Esophagus squamous epithelium (tissue), 5 donors: ENCODE results near the gene GAL. TPM values are rescaled to one million over a fixed set of nuclear protein-coding genes. Genes with fewer than 3 reads are reported as not detected.

ENCODE experiments used
- DNase-seq: peaks from one replicate; lab custom pipeline; 2025; lab: John Stamatoyannopoulos, UW
- H3K27ac ChIP-seq, 4 donors: fragments of 200-600 bp; sonication (generic); one replicate each; pipeline ENCODE4 v1.5.1; 2016 to 2019; ENCODE audit warnings: mild to moderate bottlenecking in 1 of 4
- H3K27me3 ChIP-seq, 4 donors: fragments of 200-600 bp; sonication (generic); 1 replicate in 3 of 4; 2 replicates in 1 of 4; pipeline versions ENCODE4 v1.5.1 to v1.6.0; 2017 to 2021; ENCODE audit warnings: antibody characterized with exemption in 1 of 4
- H3K36me3 ChIP-seq, 3 donors: fragments of 200-600 bp; sonication (generic); one replicate each; pipeline ENCODE4 v1.5.1; 2016 to 2019
- H3K4me1 ChIP-seq, 3 donors: fragments of 200-600 bp; sonication (generic); one replicate each; pipeline ENCODE4 v1.5.1; 2017 to 2019
- H3K4me3 ChIP-seq, 4 donors: fragments of 200-600 bp; sonication (generic); 1 replicate in 3 of 4; 2 replicates in 1 of 4; pipeline ENCODE4 v1.5.1; 2016 to 2019; ENCODE audit warnings: mild to moderate bottlenecking in 2 of 4, moderate library complexity in 1 of 4
- H3K9me3 ChIP-seq, 3 donors: fragments of 200-600 bp; sonication (generic); one replicate each; pipeline ENCODE4 v1.5.1; 2016 to 2019
- POLR2A ChIP-seq, 4 donors: fragments of 450-650 bp; IDR thresholded peaks; one replicate each; pipeline ENCODE4 v1.6.1; 2017; ENCODE audit warnings: antibody characterized with exemption in 4 of 4, mild to moderate bottlenecking in 4 of 4, moderate library complexity in 3 of 4
- WGBS, 2 donors: methylation state at CpG; one replicate each; pipeline ENCODE4 v1.1.5; 2018; 5-methylcytosine and 5-hydroxymethylcytosine counted together
- intact Hi-C: fragments of 100-400 bp; cut with DNase I; formaldehyde crosslinking; loops from one replicate; pipeline ENCODE4 v1.15.0; 2022
- total RNA-seq, 4 donors: library from RNA; depleted of rRNA; stranded (reverse); fragments of >200 nt; gene quantifications; one replicate each; pipeline ENCODE4 v1.1.0, GENCODE V29; 2016
- TF ChIP-seq, protein P1 (sequence below), 6 experiments: fragments of 450-650 bp in 4 of 6; fragments of 200-600 bp in 2 of 6; sonication (generic) in 2 of 6; IDR thresholded peaks; one replicate each; pipeline ENCODE4 v1.5.1; 2016 to 2019; ENCODE audit warnings: antibody characterized with exemption in 6 of 6, mild to moderate bottlenecking in 4 of 6, moderate library complexity in 4 of 6
- donor health status: DM: yes; HTN: yes; CAD: no.

Gene GAL
- total RNA-seq, 4 donors from 2014 or later, result 2.2 TPM; not detected in 3

DNA sequence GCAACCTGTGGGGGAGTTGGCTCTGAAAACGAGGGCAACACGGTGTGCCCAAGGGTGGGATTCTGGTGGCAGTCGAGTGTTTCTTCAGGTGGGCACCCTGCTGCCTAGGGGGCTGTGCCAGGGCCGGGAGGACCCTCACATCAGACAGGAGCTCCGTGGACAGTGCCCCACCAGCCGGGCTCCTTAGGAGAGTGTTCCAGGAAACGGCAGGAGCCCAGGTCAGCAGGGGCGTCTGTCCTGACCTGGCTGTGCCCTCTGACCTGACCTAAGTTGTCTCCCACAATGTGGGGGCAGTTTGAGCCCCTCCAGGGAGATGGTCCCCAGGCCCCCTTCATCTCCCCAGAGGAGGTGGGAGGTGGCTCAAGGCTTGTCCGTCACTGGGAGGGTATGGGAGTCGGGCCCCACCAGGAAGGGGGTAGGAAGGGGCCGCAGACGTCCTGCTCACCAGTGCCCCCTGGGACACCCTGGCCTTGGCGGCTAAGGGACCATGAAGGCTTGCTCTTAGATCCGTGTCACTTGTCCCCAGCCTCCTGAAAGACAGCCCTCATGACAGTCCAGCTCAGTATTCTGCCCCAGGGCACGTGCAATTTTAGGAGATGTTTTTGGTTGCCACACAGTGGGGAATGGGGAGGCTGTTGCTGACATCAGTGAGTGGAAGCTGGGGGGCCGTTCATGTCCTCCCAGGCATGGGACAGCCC, 32.2 kb upstream of the GAL start:
- no peaks in the 10 kb centered on the region for H3K36me3 ChIP-seq
- intact Hi-C loops, result no loop called here
- no peak overlapping the region for H3K27ac ChIP-seq
- H3K4me1 ChIP-seq, result peaks cover 0 to 6% (median 0%) of the 10 kb centered on the region in 3 donors
- H3K4me3 ChIP-seq, result no peak overlapping the region
- 20 to 74% methylated on average over 1 to 4 of the region's 16 CpGs for WGBS, 2 donors
- TF ChIP-seq, protein P1, sequence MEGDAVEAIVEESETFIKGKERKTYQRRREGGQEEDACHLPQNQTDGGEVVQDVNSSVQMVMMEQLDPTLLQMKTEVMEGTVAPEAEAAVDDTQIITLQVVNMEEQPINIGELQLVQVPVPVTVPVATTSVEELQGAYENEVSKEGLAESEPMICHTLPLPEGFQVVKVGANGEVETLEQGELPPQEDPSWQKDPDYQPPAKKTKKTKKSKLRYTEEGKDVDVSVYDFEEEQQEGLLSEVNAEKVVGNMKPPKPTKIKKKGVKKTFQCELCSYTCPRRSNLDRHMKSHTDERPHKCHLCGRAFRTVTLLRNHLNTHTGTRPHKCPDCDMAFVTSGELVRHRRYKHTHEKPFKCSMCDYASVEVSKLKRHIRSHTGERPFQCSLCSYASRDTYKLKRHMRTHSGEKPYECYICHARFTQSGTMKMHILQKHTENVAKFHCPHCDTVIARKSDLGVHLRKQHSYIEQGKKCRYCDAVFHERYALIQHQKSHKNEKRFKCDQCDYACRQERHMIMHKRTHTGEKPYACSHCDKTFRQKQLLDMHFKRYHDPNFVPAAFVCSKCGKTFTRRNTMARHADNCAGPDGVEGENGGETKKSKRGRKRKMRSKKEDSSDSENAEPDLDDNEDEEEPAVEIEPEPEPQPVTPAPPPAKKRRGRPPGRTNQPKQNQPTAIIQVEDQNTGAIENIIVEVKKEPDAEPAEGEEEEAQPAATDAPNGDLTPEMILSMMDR (IDR thresholded peaks at IDR 0.05), result no peak
- TF ChIP-seq POLR2A (IDR thresholded peaks at IDR 0.05), result no peak
- H3K9me3 ChIP-seq, result peaks cover 0 to 9% (median 0%) of the 10 kb centered on the region in 3 donors
- no peak for DNase-seq
- H3K27me3 ChIP-seq, result peaks cover 0 to 72% (median 1%) of the 10 kb centered on the region in 4 donors

DNA sequence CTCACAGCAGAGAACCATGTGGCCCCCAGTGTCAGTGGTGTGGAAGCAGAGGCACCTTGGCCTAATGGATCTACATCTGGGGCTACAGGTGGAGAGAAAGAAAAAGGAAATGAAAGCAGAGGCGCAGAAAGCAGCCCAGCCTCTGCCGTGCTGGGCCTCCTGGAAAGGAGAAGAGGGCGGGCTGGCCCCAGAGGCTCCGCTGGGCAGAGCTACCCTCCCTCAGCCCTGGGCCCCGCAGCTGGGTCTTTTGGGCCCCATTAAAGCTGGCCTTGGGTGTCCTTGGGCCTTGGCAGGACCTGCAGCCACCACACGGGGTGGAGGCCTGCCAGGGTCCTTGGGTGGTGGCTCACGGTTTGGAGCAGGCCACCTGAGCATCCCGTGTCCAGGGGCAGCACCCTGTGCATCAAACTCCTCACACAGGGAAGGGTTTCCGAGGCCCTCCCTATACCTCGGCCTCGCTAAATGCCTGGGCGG, 31.6 kb upstream of the GAL start:
- Histone ChIP-seq H3K27ac (no peak overlapping the region), H3K9me3 (peaks cover 0 to 4% (median 0%) of the 10 kb centered on the region in 3 donors), H3K4me3 (no peak overlapping the region), H3K4me1 (peaks cover 0 to 6% (median 0%) of the 10 kb centered on the region in 3 donors), H3K36me3 (no peaks in the 10 kb centered on the region), H3K27me3 (peaks cover 0 to 67% (median 1%) of the 10 kb centered on the region in 4 donors)
- WGBS, 2 donors, result 72 to 88% methylated on average over 7 to 12 of the region's 12 CpGs
- DNase-seq, result no peak
- no peak for TF ChIP-seq POLR2A (IDR thresholded peaks at IDR 0.05)
- TF ChIP-seq, protein P1 (IDR thresholded peaks at IDR 0.05), result no peak
- intact Hi-C loops, result no loop called here

DNA sequence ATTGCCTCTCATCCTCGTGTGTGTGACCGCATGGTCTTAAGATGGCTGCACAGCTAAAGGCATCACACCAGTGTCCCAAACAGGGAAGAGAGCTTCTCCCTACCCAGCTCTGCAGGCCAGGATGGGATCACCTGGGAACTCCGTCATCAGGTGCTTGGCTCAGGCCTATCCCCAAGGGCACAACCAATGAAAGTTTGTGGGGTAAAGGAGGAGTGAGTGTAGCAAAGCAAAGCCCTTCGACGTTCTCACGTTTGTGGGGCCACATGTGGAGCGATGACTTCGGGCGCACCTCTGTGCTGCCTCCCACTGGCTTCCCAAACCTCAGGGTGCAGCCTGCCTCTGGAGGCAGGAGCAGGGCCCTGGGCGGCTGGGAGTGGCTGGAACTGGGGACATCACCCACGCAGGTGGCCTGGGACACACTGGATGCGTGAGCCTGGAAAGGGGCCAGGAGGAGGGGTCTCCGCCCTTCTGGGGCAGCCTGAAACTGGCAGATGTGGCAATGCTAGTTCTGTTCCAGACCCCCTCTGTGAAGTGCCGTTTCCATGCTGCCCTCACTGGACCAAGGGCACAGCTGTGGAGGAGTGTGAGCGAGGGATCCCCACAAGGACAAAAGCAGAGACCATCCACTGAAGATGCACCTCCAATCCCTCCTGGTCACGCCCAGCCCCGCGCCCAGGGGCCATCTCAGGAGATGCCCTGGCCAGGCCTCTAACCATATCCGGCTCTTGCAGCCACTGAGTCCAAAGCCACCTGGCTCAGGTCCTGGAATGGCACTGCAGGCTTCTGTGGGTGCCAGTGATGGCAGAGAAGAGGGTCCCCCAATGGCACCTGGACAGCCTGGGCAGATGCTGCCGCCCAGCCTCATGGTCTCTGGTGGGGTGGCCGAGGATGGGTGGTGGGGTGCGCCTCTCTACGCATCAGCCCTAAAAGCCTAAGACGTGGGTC, 30.6 kb upstream of the GAL start:
- Histone ChIP-seq H3K9me3 (no peaks in the 10 kb centered on the region), H3K36me3 (no peaks in the 10 kb centered on the region), H3K4me1 (peaks cover 0 to 6% (median 0%) of the 10 kb centered on the region in 3 donors), H3K27me3 (peaks cover 0 to 57% (median 1%) of the 10 kb centered on the region in 4 donors), H3K27ac (no peak overlapping the region), H3K4me3 (no peak overlapping the region)
- TF ChIP-seq POLR2A (IDR thresholded peaks at IDR 0.05), result no peak
- TF ChIP-seq, protein P1 (IDR thresholded peaks at IDR 0.05), result no peak
- WGBS, 2 donors, result 49 to 56% methylated on average over 2 to 5 of the region's 24 CpGs
- no peak for DNase-seq
- intact Hi-C loops, result no loop called here

DNA sequence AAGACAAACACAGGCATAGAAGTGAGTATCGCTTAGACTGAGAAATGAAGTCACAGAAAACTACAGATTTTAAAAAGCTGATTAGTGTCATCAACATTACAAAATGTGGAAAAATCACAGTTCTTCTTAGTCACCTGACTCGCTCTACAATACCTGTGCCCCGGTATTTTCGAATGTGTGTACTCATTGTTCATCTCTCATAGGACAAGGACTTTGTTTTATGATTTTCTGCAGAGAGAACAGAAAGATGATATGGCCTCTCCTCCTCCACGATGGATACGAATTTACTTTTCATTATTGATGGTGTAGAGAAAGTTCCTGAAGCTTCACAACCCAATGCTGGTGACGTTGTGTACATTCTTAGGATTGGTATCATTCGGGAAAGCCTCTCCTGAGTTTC, 29.4 kb upstream of the GAL start:
- intact Hi-C loops, result no loop called here

More for the DNA sequence above, 29.4 kb upstream of the GAL start:
- no peak for DNase-seq
- WGBS, 2 donors, result 80 to 85% methylated on average over 8 of the region's 8 CpGs
- Histone ChIP-seq H3K4me3 (no peak overlapping the region), H3K4me1 (peaks cover 0 to 15% (median 0%) of the 10 kb centered on the region in 3 donors), H3K27ac (no peak overlapping the region), H3K36me3 (no peaks in the 10 kb centered on the region), H3K9me3 (no peaks in the 10 kb centered on the region), H3K27me3 (peaks cover 0 to 49% (median 1%) of the 10 kb centered on the region in 4 donors)
- TF ChIP-seq POLR2A (IDR thresholded peaks at IDR 0.05), result no peak
- TF ChIP-seq, protein P1 (IDR thresholded peaks at IDR 0.05), result no peak
